ENCODE measurements around the gene TMEM178B. TPM values are rescaled to one million over a fixed set of nuclear protein-coding genes. Genes with fewer than 3 reads are reported as not detected.

Gene TMEM178B
- total RNA-seq, 1 donor from 2014 or later: 49.8 TPM

- Mint-ChIP-seq H3K27ac (ENCODE audit: unreplicated experiment) (no peak overlapping the region), H3K27me3 (ENCODE audit: unreplicated experiment) (no peaks in the 10 kb centered on the region), H3K36me3 (ENCODE audit: unreplicated experiment) (peaks cover 8% of the 10 kb centered on the region), H3K4me1 (ENCODE audit: low read depth, unreplicated experiment) (peaks cover 2% of the 10 kb centered on the region), H3K9me3 (ENCODE audit: unreplicated experiment) (peaks cover 5% of the 10 kb centered on the region), H3K4me3 (ENCODE audit: unreplicated experiment) (no peak overlapping the region)
- no peak for TF ChIP-seq CTCF (IDR thresholded peaks at IDR 0.05; ENCODE audit: partially characterized antibody, unreplicated experiment)
- DNase-seq: no peak
Measured at GRCh38 chr7:141132671-141133070, 58.8 kb downstream of the TMEM178B start.

GRCh38 chr7:141133646-141134045 is 59.8 kb downstream of the TMEM178B start:
- Mint-ChIP-seq H3K36me3 (ENCODE audit: unreplicated experiment) (peaks cover 8% of the 10 kb centered on the region), H3K27ac (ENCODE audit: unreplicated experiment) (no peak overlapping the region), H3K9me3 (ENCODE audit: unreplicated experiment) (peaks cover 5% of the 10 kb centered on the region), H3K4me1 (ENCODE audit: low read depth, unreplicated experiment) (peaks cover 2% of the 10 kb centered on the region), H3K4me3 (ENCODE audit: unreplicated experiment) (no peak overlapping the region), H3K27me3 (ENCODE audit: unreplicated experiment) (no peaks in the 10 kb centered on the region)
- TF ChIP-seq CTCF (IDR thresholded peaks at IDR 0.05; ENCODE audit: partially characterized antibody, unreplicated experiment): no peak
- DNase-seq: no peak

- TF ChIP-seq CTCF (IDR thresholded peaks at IDR 0.05; ENCODE audit: partially characterized antibody, unreplicated experiment): no peak
- H3K4me1 Mint-ChIP-seq (ENCODE audit: low read depth, unreplicated experiment): no peaks in the 10 kb centered on the region
- peaks cover 2% of the 10 kb centered on the region for H3K9me3 Mint-ChIP-seq (ENCODE audit: unreplicated experiment)
Measured at GRCh38 chr7:141142058-141142457, 68.2 kb downstream of the TMEM178B start.

GRCh38 chr7:141144921-141145629 is 71.2 kb downstream of the TMEM178B start:
- H3K9me3 Mint-ChIP-seq (ENCODE audit: unreplicated experiment): no peaks in the 10 kb centered on the region
- peaks cover 2% of the 10 kb centered on the region for H3K27me3 Mint-ChIP-seq (ENCODE audit: unreplicated experiment)
- H3K27ac Mint-ChIP-seq (ENCODE audit: unreplicated experiment): no peak overlapping the region
- no peak overlapping the region for H3K4me3 Mint-ChIP-seq (ENCODE audit: unreplicated experiment)
- TF ChIP-seq CTCF (IDR thresholded peaks at IDR 0.05; ENCODE audit: partially characterized antibody, unreplicated experiment): no peak
- no peak for DNase-seq
- no peaks in the 10 kb centered on the region for H3K36me3 Mint-ChIP-seq (ENCODE audit: unreplicated experiment)
- H3K4me1 Mint-ChIP-seq (ENCODE audit: low read depth, unreplicated experiment): no peaks in the 10 kb centered on the region

More at GRCh38 chr7:141142058-141142457, 68.2 kb downstream of the TMEM178B start:
- H3K27ac Mint-ChIP-seq (ENCODE audit: unreplicated experiment): no peak overlapping the region
- no peak for DNase-seq
- H3K36me3 Mint-ChIP-seq (ENCODE audit: unreplicated experiment): no peaks in the 10 kb centered on the region
- H3K27me3 Mint-ChIP-seq (ENCODE audit: unreplicated experiment): peaks cover 2% of the 10 kb centered on the region
- no peak overlapping the region for H3K4me3 Mint-ChIP-seq (ENCODE audit: unreplicated experiment)

GRCh38 chr7:141145630-141145982 is 71.7 kb downstream of the TMEM178B start:
- no peaks in the 10 kb centered on the region for H3K9me3 Mint-ChIP-seq (ENCODE audit: unreplicated experiment)
- no peak for DNase-seq
- no peak for TF ChIP-seq CTCF (IDR thresholded peaks at IDR 0.05; ENCODE audit: partially characterized antibody, unreplicated experiment)
- H3K27me3 Mint-ChIP-seq (ENCODE audit: unreplicated experiment): peaks cover 2% of the 10 kb centered on the region
- H3K4me1 Mint-ChIP-seq (ENCODE audit: low read depth, unreplicated experiment): no peaks in the 10 kb centered on the region
- H3K27ac Mint-ChIP-seq (ENCODE audit: unreplicated experiment): no peak overlapping the region
- no peak overlapping the region for H3K4me3 Mint-ChIP-seq (ENCODE audit: unreplicated experiment)
- no peaks in the 10 kb centered on the region for H3K36me3 Mint-ChIP-seq (ENCODE audit: unreplicated experiment)

Measured in glutamatergic neuron (in vitro differentiated cells).